A673 (cell line): ENCODE data around the gene CNOT10. TPM values are rescaled to one million over a fixed set of nuclear protein-coding genes. Genes with fewer than 3 reads are reported as not detected.
"Not testable (repeated sequence)": the region's sequence is repeated elsewhere in the genome, so short reads cannot be mapped to it uniquely, and the experiment has no call there.

Experiments used
- BruUV-seq: library from RNA; stranded (reverse); fragments of 400-500 nt; replicated peaks from 2 replicates; lab custom pipeline; 2021; lab: Mats Ljungman, UMichigan
- CTCF ChIA-PET: fragments of 300-600 bp; sonication (Branson Sonifier 250); formaldehyde crosslinking; loops from one replicate; lab custom pipeline; 2022; ENCODE audit warnings: antibody characterized with exemption; lab: Charles Lee
- POLR2A ChIA-PET: fragments of 300-600 bp; sonication (Branson Sonifier 250); formaldehyde crosslinking; loops from one replicate; lab custom pipeline; 2022; ENCODE audit warnings: antibody characterized with exemption; ENCODE audit not compliant: low non-redundant PET; lab: Charles Lee
- DNase-seq: peaks from one replicate; pipeline ENCODE4 v3.0.0-alpha.2; 2015; ENCODE audit warnings: low spot score
- H3K27ac ChIP-seq: fragments of 200-600 bp; sonication (generic); 2 replicates; pipeline ENCODE4 v1.5.1; 2016; ENCODE audit warnings: mixed run types, low read depth, mild to moderate bottlenecking, mixed read lengths, antibody characterized with exemption, low read length; ENCODE audit not compliant: poor library complexity, severe bottlenecking
- H3K27me3 ChIP-seq: fragments of 200-600 bp; sonication (generic); replicated peaks from 2 replicates; pipeline ENCODE4 v1.6.1; 2017; ENCODE audit warnings: mixed run types, low read depth, mild to moderate bottlenecking, mixed read lengths, antibody characterized with exemption, low read length; ENCODE audit not compliant: insufficient read depth, poor library complexity
- H3K36me3 ChIP-seq: fragments of 200-600 bp; sonication (generic); 2 replicates; pipeline ENCODE4 v1.6.1; 2016; ENCODE audit warnings: mixed run types, mild to moderate bottlenecking, mixed read lengths, antibody characterized with exemption, low read length; ENCODE audit not compliant: insufficient read depth, poor library complexity, severe bottlenecking
- H3K4me1 ChIP-seq: fragments of 200-600 bp; sonication (generic); 2 replicates; pipeline ENCODE4 v1.6.1; 2017; ENCODE audit warnings: mixed run types, mild to moderate bottlenecking, mixed read lengths, antibody characterized with exemption, low read length; ENCODE audit not compliant: insufficient read depth, poor library complexity, severe bottlenecking
- H3K4me3 ChIP-seq: fragments of 200-600 bp; sonication (generic); 2 replicates; pipeline ENCODE4 v1.5.1; 2016; ENCODE audit warnings: low read depth, mixed run types, mild to moderate bottlenecking, mixed read lengths, low read length; ENCODE audit not compliant: poor library complexity, severe bottlenecking
- H3K9me3 ChIP-seq: fragments of 200-600 bp; sonication (generic); 2 replicates; pipeline ENCODE4 v1.6.1; 2016; ENCODE audit warnings: mixed run types, low read depth, mild to moderate bottlenecking, mixed read lengths, antibody characterized with exemption, low read length; ENCODE audit not compliant: poor library complexity, severe bottlenecking
- CTCF ChIP-seq: fragments of 300-800, 200-600 bp; sonication (generic); conservative IDR thresholded peaks from 2 replicates; pipeline ENCODE4 v1.5.1; 2017; ENCODE audit warnings: low read depth, mild to moderate bottlenecking, antibody characterized with exemption, low read length, moderate library complexity, mixed read lengths
- EZH2 ChIP-seq: fragments of 200-600 bp; sonication (generic); IDR thresholded peaks from 2 replicates; pipeline ENCODE4 v1.6.1; 2017; ENCODE audit warnings: borderline replicate concordance, low read depth, mild to moderate bottlenecking, mixed read lengths, antibody characterized with exemption, low read length; ENCODE audit not compliant: poor library complexity, severe bottlenecking
- intact Hi-C: fragments of 100-400 bp; cut with micrococcal nuclease; formaldehyde crosslinking; loops from one replicate; pipeline ENCODE4 v1.10.0; 2022; ENCODE audit not compliant: unreplicated experiment
- total RNA-seq: library from RNA; stranded (reverse); gene quantifications from 2 replicates; pipeline ENCODE4 v1.2.3, GENCODE V29; 2021

CNOT10 gene
- total RNA-seq, 1 experiment from 2014 or later = 47.8 TPM

GRCh38 chr3:32797776-32798175 is 112.8 kb downstream of the CNOT10 start:
- Histone ChIP-seq H3K27ac (no peak overlapping the region), H3K4me1 (no peaks in the 10 kb centered on the region), H3K36me3 (no peaks in the 10 kb centered on the region), H3K4me3 (no peak overlapping the region), H3K9me3 (no peaks in the 10 kb centered on the region), H3K27me3 (no peaks in the 10 kb centered on the region)
- POLR2A ChIA-PET = interaction anchor here (0.6 kb wide), 1 partner anchor 187 kb away, joined by 4 read pairs; no protein-coding TSS in a partner anchor
- intact Hi-C loops = no loop called here
- BruUV-seq = no TSS peak
- DNase-seq = no peak
- CTCF ChIA-PET = interaction anchor here (0.7 kb wide), 1 partner anchor 226 kb away, joined by 8 read pairs; no protein-coding TSS in a partner anchor
- TF ChIP-seq EZH2 (no peak), CTCF (no peak)

GRCh38 chr3:32801440-32801839 is 116.5 kb downstream of the CNOT10 start:
- H3K27me3 ChIP-seq, CTCF ChIA-PET, intact Hi-C loops, H3K4me1 ChIP-seq, H3K4me3 ChIP-seq, H3K36me3 ChIP-seq, H3K9me3 ChIP-seq, H3K27ac ChIP-seq, BruUV-seq, DNase-seq, POLR2A ChIA-PET: not testable (repeated sequence)

GRCh38 chr3:32813180-32813579 is 128.2 kb downstream of the CNOT10 start:
- no peak for DNase-seq
- no peaks in the 10 kb centered on the region for H3K9me3 ChIP-seq
- ChIA-PET POLR2A (no interaction called here), CTCF (no interaction called here)
- intact Hi-C loops = no loop called here
- H3K4me3 ChIP-seq = no peak overlapping the region
- TF ChIP-seq EZH2 = no peak
- TF ChIP-seq CTCF = no peak
- peaks cover 4% of the 10 kb centered on the region for H3K4me1 ChIP-seq
- H3K27ac ChIP-seq = no peak overlapping the region
- BruUV-seq = no TSS peak
- H3K36me3 ChIP-seq = no peaks in the 10 kb centered on the region
- peaks cover 32% of the 10 kb centered on the region for H3K27me3 ChIP-seq

- POLR2A ChIA-PET = no interaction called here
These were observed 129.4 kb downstream of the CNOT10 start for GRCh38 chr3:32814361-32814760.

More at GRCh38 chr3:32814361-32814760, 129.4 kb downstream of the CNOT10 start:
- intact Hi-C loops = no loop called here
- Histone ChIP-seq H3K4me3 (no peak overlapping the region), H3K4me1 (peaks cover 4% of the 10 kb centered on the region), H3K27ac (no peak overlapping the region), H3K9me3 (peaks cover 8% of the 10 kb centered on the region), H3K36me3 (no peaks in the 10 kb centered on the region), H3K27me3 (peaks cover 44% of the 10 kb centered on the region)
- no peak for DNase-seq
- CTCF ChIA-PET = no interaction called here
- BruUV-seq = no TSS peak
- TF ChIP-seq CTCF (no peak), EZH2 (no peak)
